ENCODE data around the gene UBE2Z.
A peak's percentile ranks its signal among the peaks of the same experiment; 100 is the strongest.

The UBE2Z gene

GRCh38 chr17:48905987-48906515 lies 2.2 kb upstream of the UBE2Z start:
- TF ChIP-seq, protein P1, sequence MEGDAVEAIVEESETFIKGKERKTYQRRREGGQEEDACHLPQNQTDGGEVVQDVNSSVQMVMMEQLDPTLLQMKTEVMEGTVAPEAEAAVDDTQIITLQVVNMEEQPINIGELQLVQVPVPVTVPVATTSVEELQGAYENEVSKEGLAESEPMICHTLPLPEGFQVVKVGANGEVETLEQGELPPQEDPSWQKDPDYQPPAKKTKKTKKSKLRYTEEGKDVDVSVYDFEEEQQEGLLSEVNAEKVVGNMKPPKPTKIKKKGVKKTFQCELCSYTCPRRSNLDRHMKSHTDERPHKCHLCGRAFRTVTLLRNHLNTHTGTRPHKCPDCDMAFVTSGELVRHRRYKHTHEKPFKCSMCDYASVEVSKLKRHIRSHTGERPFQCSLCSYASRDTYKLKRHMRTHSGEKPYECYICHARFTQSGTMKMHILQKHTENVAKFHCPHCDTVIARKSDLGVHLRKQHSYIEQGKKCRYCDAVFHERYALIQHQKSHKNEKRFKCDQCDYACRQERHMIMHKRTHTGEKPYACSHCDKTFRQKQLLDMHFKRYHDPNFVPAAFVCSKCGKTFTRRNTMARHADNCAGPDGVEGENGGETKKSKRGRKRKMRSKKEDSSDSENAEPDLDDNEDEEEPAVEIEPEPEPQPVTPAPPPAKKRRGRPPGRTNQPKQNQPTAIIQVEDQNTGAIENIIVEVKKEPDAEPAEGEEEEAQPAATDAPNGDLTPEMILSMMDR (IDR thresholded peaks at IDR 0.05; ENCODE audit: extremely low read depth, missing control alignments): no peak
- DNase-seq (ENCODE audit: low spot score): no peak

- TF ChIP-seq, protein P1 (IDR thresholded peaks at IDR 0.05; ENCODE audit: extremely low read depth, missing control alignments): no peak
- DNase-seq (ENCODE audit: low spot score): no peak
These were observed 527 bp upstream of the UBE2Z start for GRCh38 chr17:48907713-48908046.

DNA sequence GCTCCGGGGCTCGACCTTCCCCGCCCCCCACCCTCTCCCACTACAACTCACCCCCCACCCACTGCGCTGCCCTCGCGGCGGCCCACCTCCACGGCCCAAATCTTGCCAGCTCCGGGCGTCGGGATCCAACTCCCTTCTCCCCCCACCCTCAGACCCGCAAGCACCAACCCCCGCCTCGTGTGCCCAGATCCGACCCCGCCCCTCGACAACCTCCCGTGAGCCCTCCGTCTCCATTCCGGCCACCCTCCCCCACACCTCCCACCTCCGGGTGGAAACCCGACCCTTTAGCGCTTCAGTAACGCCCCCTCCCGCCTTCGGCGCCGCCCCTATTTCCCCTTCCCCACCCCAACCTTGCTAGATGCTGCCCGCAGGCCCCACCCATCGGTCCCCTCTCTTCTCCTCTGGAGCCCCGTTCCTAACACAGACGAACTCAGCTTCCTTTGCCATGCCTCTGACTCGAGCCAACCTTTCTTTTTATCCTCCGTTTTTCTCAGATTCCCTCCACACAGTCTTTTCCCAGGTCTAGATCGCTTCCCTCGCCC lies 717 bp downstream of the UBE2Z start:
- TF ChIP-seq, protein P1 (IDR thresholded peaks at IDR 0.05; ENCODE audit: extremely low read depth, missing control alignments): no peak
- DNase-seq (ENCODE audit: low spot score): peak; percentile 90

DNA sequence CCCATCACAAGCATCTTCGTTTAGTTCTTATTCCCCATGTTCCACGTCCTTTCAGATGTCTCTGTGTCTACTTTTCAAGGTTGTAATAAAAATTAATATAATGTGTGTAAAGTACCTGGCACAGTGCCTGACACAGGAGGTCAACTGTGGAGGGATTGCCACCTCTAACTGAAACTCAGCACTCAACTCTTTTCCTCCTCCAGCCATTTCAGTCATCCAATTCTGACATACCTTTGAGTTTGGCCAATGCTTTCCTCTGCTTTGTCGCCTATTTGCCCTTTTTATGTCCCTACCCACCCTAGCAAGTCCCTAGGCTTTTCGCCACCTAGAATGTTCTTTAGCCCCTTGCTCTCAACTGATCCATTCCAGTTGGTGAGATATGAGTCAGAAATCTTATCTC lies 1.6 kb downstream of the UBE2Z start:
- TF ChIP-seq, protein P1 (IDR thresholded peaks at IDR 0.05; ENCODE audit: extremely low read depth, missing control alignments): no peak
- no peak for DNase-seq (ENCODE audit: low spot score)

DNA sequence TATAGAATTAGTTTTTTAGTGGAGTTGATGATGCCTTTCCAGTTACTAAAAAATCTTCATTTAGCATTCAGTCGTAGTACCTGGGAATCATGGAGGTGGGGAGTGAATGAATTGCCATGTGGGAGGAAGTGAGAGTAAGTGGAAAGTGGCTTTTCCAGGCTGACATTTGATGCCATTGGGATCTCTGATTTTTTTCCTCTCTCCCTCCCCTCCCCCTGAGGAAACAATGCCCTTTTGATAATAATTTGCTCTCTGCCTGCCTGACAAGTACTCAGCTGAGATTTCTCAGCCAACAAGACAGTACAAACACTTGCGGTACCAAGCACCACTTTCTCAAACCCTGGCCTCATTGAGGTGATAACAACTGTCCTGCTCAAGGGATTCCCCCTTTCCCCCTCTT lies 2.2 kb downstream of the UBE2Z start:
- TF ChIP-seq, protein P1 (IDR thresholded peaks at IDR 0.05; ENCODE audit: extremely low read depth, missing control alignments): no peak
- DNase-seq (ENCODE audit: low spot score): no peak

GRCh38 chr17:48912476-48912875 lies 4.3 kb downstream of the UBE2Z start:
- TF ChIP-seq, protein P1 (IDR thresholded peaks at IDR 0.05; ENCODE audit: extremely low read depth, missing control alignments): no peak

DNA sequence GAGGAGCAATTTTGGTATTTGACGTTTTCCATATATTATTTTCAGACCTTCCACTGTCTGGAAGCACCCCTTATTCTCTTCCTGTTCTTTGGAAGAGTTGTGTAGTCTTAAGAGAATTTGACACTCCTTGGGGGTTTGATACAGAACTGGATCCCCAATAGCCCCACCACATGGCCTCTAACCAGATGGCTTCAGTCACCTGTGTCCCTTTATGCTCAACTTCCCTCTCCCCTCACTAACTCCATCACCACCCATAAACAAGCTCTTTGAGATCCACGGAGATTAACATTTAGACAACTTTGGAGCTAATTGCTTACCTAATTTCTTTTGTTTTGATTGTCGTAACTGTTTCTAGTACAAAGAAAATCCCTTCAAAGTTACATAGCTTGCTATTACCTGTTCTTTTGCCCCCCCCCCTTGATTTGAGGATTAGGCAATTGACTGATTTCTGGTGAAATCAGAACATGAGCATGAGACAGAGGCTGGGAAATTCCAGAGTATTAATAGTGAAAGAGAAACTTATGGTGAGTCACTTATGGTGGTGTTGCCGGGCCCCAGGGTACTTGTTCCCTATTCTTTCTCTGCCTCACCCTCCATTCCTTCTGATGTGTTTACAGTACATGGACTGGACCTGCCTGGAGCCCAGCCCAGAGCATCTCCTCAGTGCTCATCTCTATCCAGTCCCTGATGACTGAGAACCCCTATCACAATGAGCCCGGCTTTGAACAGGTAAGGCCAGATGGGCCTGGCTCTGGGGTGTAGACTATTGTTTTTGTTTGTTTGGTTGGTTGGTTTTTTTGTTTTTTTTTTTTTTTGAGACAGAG lies 7.5 kb downstream of the UBE2Z start:
- TF ChIP-seq, protein P1 (IDR thresholded peaks at IDR 0.05; ENCODE audit: extremely low read depth, missing control alignments): no peak
- DNase-seq (ENCODE audit: low spot score): peak; percentile 70

More at GRCh38 chr17:48912476-48912875, 4.3 kb downstream of the UBE2Z start:
- no peak for DNase-seq (ENCODE audit: low spot score)
